ENCODE results near the gene COX5B.
"Not testable (repeated sequence)": the region's sequence is repeated elsewhere in the genome, so short reads cannot be mapped to it uniquely, and the experiment has no call there.

COX5B gene, protein sequence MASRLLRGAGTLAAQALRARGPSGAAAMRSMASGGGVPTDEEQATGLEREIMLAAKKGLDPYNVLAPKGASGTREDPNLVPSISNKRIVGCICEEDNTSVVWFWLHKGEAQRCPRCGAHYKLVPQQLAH

DNA sequence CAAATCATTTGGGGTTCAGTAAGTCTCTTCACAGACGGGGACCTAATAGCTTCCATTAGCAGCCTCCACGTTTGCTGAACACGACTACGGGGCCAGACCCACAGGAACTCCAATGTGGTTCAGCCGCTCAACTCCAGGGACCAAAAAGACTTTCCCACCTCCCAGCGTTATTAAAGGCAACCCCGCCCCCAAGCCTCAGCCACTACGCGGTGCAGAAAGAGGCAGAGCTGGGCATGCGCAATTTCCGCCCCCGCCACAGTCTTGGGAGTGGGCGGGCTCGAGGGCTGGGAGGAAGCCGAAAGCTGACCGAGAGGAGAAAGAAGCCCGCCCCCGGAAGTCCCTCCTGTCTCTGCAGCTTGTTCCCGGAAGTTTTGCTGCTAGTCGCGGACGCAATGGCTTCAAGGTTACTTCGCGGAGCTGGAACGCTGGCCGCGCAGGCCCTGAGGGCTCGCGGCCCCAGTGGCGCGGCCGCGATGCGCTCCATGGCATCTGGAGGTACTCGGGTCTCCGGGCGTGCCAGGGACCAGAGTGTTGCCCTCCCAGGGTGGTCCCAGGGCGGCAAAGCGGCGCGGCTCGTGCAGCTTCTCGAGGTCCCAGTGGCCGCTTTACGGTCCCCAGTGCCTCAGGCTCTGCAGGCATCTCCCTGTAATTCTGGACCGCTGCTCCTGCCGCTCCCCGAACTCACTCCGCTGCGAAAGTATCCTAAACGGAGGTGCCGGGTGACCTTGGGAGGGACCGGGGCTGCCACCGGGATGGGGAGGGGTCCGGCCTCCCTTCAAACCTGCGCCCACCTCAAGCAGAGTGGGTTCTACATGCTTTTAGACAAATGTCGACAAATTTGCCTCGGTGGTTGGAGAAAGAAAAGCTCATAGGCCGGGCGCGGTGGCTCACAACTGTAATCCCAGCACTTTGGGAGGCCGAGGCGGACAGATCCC is at the start of gene COX5B:
Gene COX5B, plus strand, starts transcription at position 368 of the 935 bp plus-strand sequence. Its CDS starts 25 bp downstream, at position 393.
- FAIRE-seq = no peak
- TF ChIP-seq, protein P1, sequence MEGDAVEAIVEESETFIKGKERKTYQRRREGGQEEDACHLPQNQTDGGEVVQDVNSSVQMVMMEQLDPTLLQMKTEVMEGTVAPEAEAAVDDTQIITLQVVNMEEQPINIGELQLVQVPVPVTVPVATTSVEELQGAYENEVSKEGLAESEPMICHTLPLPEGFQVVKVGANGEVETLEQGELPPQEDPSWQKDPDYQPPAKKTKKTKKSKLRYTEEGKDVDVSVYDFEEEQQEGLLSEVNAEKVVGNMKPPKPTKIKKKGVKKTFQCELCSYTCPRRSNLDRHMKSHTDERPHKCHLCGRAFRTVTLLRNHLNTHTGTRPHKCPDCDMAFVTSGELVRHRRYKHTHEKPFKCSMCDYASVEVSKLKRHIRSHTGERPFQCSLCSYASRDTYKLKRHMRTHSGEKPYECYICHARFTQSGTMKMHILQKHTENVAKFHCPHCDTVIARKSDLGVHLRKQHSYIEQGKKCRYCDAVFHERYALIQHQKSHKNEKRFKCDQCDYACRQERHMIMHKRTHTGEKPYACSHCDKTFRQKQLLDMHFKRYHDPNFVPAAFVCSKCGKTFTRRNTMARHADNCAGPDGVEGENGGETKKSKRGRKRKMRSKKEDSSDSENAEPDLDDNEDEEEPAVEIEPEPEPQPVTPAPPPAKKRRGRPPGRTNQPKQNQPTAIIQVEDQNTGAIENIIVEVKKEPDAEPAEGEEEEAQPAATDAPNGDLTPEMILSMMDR (IDR thresholded peaks at IDR 0.05; ENCODE audit: insufficient read depth, missing control alignments) = no peak
- peak; percentile 98 for DNase-seq (ENCODE audit: insufficient read length, low spot score)

DNA sequence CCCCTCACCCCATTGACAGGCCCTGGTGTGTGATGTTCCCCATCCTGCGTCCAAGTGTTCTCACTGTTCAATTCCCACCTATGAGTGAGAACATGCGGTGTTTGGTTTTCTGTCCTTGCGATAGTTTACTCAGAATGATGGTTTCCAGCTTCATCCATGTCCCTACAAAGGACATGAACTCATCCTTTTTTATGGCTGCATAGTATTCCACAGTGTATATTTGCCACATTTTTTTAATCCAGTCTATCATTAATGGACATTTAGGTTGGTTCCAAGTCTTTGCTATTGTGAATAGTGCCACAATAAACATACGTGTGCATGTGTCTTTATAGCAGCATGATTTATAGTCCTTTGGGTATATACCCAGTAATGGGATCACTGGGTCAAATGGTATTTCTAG is 49.7 kb upstream of the COX5B start:
- not testable (repeated sequence) for DNase-seq (ENCODE audit: insufficient read length, low spot score); FAIRE-seq

DNA sequence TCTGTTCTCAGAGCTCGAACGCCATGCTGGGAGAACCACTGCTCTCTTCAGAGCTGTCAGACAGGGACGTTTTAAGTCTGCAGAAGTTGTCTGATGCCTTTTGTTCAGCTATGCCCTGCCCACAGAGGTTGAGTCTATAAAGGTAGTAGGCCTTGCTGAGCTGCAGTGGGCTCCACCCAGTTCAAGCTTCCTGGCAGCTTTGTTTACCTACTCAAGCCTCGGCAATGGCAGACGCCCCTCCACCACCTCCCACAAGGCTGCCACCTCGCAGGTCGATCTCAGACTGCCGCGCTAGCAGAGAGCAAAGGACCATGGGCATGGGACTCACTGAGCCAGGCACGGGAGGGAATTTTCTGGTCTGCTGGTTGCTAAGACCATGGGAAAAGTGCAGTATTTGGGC is 44.3 kb upstream of the COX5B start:
- FAIRE-seq; DNase-seq (ENCODE audit: insufficient read length, low spot score): not testable (repeated sequence)

DNA sequence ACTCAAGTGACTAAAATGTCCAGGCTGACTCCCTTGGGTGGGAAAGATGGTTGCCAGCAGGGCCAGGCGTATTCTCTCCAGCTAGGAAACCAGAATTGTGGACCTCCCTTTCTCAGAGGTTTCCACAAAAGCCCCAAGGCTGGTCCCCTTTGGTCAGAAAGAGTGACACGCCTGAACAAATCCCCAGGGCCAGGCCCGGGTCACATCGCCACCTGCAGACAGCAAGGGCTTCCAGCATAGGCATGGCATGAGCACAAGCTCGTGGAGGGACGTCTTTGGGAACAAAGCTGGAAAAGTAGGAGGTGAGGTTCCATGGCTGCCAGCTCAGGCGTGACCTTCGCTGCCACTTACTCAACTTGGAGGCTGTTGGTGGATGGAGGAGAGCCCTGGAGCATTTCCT is 40.8 kb upstream of the COX5B start:
- FAIRE-seq; DNase-seq (ENCODE audit: insufficient read length, low spot score): not testable (repeated sequence)

DNA sequence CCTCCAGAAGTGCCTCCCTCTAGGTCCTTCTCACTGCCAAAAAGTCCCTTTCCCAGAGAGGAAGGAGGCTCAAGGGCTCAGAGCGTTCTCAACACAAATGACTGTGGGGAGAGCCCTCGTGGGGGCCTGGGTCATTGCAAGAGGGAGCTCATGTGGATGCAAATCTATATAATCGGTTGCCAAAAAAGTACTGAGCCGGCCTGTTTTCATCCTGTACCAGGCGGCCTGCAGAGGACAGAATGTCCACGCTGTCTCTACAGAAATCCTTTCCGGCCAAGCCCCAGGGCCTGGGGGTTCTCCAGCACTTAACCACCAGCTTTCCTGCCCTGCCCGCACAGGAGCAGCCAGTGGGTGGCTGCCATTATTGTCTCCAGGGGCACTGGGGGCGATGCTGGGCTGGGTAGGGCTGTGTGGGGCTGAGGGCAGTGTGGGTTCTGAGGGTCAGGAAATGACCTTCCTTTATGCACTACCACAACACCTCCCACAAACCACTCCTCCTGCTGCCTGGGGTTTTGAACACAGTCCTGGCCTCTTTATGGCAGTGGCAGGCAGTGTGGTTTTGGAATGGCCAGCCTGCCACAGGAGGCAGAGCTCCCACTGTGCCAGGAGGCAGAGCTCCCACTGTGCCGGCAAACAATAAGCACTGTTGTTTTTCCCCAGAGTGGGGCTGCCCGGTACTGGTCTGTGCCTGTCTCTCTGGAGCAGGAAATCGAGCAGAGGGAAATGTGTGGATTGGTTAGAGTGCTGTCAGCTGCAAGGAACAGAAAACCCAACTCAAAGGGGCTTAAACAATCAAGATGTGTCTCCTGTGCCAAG is 40.1 kb upstream of the COX5B start:
- not testable (repeated sequence) for FAIRE-seq

GRCh38 chr2:97608745-97609144 is 37.1 kb upstream of the COX5B start:
- not testable (repeated sequence) for DNase-seq (ENCODE audit: insufficient read length, low spot score); FAIRE-seq

More for the DNA sequence above, 40.1 kb upstream of the COX5B start:
- DNase-seq (ENCODE audit: insufficient read length, low spot score) = not testable (repeated sequence)

DNA sequence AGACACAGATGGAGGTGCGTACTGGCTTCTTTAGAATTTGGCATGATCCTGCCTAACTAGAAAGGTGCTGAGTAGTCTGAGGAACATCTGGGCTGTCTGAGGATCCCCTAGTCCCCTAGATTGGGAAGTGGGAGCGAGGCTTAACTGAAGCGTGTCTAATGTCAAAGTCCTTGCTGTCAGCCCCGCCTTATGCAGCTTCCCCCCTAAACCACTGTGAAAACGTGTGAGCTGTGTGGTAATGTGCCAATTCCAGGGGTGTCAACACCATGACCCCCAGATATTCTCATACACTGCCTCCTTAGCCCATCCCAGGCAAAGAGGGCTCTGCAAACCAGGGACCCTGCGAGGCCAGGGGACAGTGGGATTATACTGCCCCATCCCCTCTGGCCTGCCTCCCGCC is 34.0 kb upstream of the COX5B start:
- FAIRE-seq; DNase-seq (ENCODE audit: insufficient read length, low spot score): not testable (repeated sequence)

- not testable (repeated sequence) for FAIRE-seq
Measured at GRCh38 chr2:97615746-97616145, 30.1 kb upstream of the COX5B start.

DNA sequence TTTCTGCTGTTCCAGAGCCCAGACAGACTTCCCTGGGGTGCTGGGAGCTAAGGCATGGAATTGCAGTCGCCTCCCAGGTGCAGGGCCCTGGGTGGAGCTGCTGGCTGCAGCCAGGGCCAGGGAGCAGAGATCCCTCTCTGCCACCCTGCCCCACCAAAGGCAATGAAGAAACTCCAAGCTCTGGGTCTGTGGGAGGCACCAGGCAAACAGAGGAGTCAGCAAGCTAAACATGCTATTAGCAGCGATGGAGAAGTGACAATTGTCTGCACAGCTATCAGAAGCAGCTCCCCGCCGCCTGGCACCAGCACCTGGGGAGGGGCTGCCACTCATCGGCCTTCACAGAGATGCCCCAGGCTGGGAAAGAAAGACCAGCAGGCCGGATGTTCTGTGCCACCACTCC is 28.0 kb upstream of the COX5B start:
- TF ChIP-seq, protein P1 (IDR thresholded peaks at IDR 0.05; ENCODE audit: insufficient read depth, missing control alignments) = no peak
- FAIRE-seq (no peak), DNase-seq (ENCODE audit: insufficient read length, low spot score) (no peak)

More at GRCh38 chr2:97615746-97616145, 30.1 kb upstream of the COX5B start:
- DNase-seq (ENCODE audit: insufficient read length, low spot score) = not testable (repeated sequence)

DNA sequence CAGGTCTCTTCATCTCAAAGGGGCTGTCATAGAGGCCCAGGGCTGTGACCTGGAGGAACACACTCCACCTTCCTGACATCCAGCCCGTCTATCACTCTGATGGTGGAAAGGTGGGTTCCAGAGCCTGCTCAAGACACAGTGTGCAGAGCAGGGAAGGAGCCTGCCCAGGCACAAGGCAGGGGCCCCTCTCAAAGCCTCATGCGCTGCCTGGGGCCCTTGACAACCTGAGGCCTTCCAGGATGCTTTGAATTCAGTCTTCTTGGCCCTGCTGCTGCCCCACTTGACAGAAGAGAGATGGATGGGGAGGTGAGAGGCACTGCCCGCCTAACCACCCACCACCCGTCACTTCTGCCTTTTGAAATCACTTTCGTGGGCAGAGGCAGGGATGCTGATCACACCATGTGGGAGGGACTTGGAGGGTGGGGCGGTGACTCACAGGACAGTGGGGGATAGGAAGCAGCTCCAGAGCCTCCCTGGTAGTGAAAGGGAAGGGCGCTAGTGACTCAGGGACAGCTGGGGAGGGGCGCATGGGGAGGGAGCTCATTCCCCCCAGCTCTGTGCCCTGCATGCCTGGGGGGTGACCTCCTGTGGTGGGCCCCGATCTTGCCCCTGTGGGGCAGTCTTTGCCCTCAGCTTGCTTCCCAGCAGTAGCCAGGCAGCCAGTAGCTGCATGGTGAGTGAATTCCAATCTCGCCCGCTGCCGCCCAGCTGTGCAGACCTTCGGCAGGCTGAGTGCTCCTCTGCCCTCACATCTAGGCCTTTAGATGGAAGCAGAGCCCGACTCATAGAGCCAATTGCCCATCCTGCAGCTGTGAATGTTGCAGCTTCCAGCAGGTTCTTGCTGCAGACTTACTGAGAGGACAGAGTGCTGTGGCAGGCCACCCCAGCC is 26.7 kb upstream of the COX5B start:
- not testable (repeated sequence) for DNase-seq (ENCODE audit: insufficient read length, low spot score); FAIRE-seq

- FAIRE-seq; DNase-seq (ENCODE audit: insufficient read length, low spot score): not testable (repeated sequence)
Measured at GRCh38 chr2:97620492-97620891, 25.4 kb upstream of the COX5B start.

DNA sequence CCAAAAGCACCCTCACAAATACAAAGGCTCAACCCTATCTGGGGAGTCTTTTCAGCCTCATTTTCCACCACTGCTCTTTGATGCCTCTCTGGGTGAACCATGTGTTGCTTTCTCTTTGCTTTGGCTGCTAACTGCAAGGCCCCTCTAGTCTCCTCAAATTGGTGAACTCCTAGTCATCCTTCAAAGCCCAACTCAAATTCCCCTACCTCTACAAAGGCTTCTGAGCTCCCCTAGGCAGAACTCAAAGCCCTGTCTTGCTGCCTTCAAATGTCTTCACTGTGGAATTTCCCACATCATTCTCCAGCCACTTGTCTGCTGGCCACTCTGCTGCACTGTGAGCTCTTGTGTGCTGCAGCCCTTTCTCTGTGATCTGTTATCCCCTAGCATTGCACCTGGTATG is 22.9 kb upstream of the COX5B start:
- DNase-seq (ENCODE audit: insufficient read length, low spot score); FAIRE-seq: not testable (repeated sequence)

- DNase-seq (ENCODE audit: insufficient read length, low spot score); FAIRE-seq: not testable (repeated sequence)
Measured at GRCh38 chr2:97625354-97626048, 20.4 kb upstream of the COX5B start.

DNA sequence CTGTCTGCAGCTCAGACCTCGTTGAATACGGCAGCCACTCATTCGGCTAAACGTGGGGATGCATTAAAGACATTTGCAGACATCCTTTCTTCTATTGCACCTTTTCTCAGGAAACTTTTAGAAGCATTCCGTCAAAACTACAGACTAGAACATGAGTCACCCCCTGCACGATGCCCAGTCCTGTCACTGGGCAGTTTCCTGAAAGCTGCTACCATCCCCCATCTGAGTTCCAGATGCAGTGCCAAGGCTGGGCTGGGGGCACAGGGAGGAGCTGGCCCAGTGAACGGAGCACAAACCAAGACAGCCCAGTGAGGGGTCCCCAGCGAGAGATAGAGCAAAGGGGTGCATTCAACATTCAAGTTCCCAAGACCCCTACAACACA is 19.8 kb upstream of the COX5B start:
- FAIRE-seq; DNase-seq (ENCODE audit: insufficient read length, low spot score): not testable (repeated sequence)
